A673 (cell line): ENCODE measurements around the gene C2.

Source experiments
- EZH2 ChIP-seq: fragments of 200-600 bp; sonication (generic); IDR thresholded peaks from 2 replicates; pipeline ENCODE4 v1.6.1; 2017; ENCODE audit warnings: borderline replicate concordance, low read depth, mild to moderate bottlenecking, mixed read lengths, antibody characterized with exemption, low read length; ENCODE audit not compliant: poor library complexity, severe bottlenecking
- TF ChIP-seq, protein P1 (sequence below): fragments of 300-800, 200-600 bp; sonication (generic); conservative IDR thresholded peaks from 2 replicates; pipeline ENCODE4 v1.5.1; 2017; ENCODE audit warnings: low read depth, mild to moderate bottlenecking, antibody characterized with exemption, low read length, moderate library complexity, mixed read lengths

DNA sequence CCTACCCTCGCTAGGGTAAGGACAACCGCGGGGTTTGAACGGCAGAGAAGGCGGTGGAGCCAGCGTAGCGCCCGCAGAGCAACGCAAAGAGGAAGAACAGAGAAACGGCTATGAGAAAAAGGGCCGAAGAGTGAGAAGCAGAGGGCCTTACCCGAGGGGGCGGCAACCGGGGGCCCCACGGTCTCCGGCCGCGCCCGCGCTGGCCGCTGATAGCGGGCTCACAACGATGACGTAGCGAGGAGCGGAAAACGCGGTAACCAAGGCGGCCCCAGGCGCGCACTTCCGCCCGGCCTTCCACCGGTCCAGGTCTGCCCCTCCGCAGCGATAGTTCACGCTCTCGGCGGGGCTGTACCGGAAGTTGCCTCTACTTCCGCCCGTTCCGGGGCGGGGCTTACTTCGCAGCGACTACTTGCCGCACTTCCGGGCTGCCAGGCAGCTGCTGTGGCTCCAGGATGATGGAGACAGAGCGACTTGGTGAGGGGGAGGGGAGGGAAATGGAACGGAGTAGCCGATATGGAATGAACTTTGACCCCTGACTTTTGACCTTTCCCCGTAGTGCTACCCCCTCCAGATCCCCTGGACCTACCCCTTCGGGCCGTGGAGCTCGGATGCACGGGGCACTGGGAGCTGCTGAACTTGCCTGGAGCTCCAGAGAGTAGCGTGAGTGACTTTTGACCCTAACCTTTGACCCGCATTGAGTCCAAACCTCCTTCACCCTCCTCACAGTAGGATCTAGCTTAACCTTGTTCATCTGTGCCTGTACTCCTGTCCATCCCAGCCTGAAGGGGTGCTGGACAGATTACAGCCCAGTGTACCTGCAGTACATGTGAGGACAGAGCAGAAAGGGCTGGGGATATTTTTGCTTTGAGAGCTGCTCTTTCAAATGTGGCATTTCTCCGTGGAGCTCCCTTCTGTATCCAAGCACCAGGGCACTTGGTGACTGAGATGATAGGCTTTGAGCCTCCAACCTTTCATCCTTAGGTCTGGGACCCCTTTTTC, 31.5 kb downstream of the C2 start, which contains the start of the genes NELFE and SKIC2:
- TF ChIP-seq, protein P1, sequence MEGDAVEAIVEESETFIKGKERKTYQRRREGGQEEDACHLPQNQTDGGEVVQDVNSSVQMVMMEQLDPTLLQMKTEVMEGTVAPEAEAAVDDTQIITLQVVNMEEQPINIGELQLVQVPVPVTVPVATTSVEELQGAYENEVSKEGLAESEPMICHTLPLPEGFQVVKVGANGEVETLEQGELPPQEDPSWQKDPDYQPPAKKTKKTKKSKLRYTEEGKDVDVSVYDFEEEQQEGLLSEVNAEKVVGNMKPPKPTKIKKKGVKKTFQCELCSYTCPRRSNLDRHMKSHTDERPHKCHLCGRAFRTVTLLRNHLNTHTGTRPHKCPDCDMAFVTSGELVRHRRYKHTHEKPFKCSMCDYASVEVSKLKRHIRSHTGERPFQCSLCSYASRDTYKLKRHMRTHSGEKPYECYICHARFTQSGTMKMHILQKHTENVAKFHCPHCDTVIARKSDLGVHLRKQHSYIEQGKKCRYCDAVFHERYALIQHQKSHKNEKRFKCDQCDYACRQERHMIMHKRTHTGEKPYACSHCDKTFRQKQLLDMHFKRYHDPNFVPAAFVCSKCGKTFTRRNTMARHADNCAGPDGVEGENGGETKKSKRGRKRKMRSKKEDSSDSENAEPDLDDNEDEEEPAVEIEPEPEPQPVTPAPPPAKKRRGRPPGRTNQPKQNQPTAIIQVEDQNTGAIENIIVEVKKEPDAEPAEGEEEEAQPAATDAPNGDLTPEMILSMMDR, result no peak
- no peak for TF ChIP-seq EZH2
